ENCODE data around the gene TMEM30A. TPM values are rescaled to one million over a fixed set of nuclear protein-coding genes. Genes with fewer than 3 reads are reported as not detected.

Gene TMEM30A
- total RNA-seq, 1 experiment from 2014 or later = 130 TPM

DNA sequence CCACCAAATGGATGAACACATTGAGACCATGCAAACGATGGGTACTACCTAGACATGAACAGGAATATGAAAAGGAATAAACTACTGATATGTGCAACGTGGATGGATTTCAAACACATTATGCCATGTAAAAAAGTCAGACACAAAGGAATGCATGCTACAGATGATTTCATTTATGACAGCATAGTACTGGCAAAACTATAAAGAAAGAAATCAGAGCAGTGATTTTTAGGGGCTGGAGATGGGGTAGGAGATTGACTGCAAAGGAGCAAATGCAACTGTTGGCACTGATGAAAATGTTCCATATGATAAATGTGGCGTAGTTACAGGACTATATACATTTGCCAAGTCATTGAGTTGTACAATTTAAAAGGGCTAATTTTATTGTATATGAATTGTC lies 65.3 kb downstream of the TMEM30A start:
- Histone ChIP-seq H3K9me3 (ENCODE audit: control insufficient read depth, insufficient read depth, low read depth, low read length) (no peaks in the 10 kb centered on the region), H3K27ac (ENCODE audit: low read length) (no peak overlapping the region), H3K4me1 (ENCODE audit: control insufficient read depth, insufficient read depth, low read length) (no peaks in the 10 kb centered on the region), H3K27me3 (ENCODE audit: control insufficient read depth, insufficient read depth, low read length) (peaks cover 2% of the 10 kb centered on the region; the same call in 1 of the 2 replicates), H3K4me3 (ENCODE audit: low read depth in 2 of 2, low read length in 2 of 2) (no peak overlapping the region), H3K36me3 (ENCODE audit: control insufficient read depth, insufficient read depth, low read length) (no peaks in the 10 kb centered on the region)
- BruUV-seq (replicated peaks) = no TSS peak
- in situ Hi-C loops (cut with HindIII; ENCODE audit: low pct_unique_long_range_greater_than_20kb, low sequenced_read_pairs) = no loop called here
- TF ChIP-seq, protein P1, sequence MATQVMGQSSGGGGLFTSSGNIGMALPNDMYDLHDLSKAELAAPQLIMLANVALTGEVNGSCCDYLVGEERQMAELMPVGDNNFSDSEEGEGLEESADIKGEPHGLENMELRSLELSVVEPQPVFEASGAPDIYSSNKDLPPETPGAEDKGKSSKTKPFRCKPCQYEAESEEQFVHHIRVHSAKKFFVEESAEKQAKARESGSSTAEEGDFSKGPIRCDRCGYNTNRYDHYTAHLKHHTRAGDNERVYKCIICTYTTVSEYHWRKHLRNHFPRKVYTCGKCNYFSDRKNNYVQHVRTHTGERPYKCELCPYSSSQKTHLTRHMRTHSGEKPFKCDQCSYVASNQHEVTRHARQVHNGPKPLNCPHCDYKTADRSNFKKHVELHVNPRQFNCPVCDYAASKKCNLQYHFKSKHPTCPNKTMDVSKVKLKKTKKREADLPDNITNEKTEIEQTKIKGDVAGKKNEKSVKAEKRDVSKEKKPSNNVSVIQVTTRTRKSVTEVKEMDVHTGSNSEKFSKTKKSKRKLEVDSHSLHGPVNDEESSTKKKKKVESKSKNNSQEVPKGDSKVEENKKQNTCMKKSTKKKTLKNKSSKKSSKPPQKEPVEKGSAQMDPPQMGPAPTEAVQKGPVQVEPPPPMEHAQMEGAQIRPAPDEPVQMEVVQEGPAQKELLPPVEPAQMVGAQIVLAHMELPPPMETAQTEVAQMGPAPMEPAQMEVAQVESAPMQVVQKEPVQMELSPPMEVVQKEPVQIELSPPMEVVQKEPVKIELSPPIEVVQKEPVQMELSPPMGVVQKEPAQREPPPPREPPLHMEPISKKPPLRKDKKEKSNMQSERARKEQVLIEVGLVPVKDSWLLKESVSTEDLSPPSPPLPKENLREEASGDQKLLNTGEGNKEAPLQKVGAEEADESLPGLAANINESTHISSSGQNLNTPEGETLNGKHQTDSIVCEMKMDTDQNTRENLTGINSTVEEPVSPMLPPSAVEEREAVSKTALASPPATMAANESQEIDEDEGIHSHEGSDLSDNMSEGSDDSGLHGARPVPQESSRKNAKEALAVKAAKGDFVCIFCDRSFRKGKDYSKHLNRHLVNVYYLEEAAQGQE (IDR thresholded peaks at IDR 0.05; ENCODE audit: insufficient read depth in 1 of 2, low read depth in 2 of 2, low read length in 1 of 2) = no peak
- TF ChIP-seq POLR2AphosphoS5 (IDR thresholded peaks at IDR 0.05; ENCODE audit: low read depth, low read length) (no peak), SIN3A (IDR thresholded peaks at IDR 0.05; ENCODE audit: borderline replicate concordance, insufficient read depth, low read depth, low read length) (no peak), TCF7L2 (IDR thresholded peaks at IDR 0.05; ENCODE audit: low read depth, low read length) (no peak)
- TF ChIP-seq, protein P2, sequence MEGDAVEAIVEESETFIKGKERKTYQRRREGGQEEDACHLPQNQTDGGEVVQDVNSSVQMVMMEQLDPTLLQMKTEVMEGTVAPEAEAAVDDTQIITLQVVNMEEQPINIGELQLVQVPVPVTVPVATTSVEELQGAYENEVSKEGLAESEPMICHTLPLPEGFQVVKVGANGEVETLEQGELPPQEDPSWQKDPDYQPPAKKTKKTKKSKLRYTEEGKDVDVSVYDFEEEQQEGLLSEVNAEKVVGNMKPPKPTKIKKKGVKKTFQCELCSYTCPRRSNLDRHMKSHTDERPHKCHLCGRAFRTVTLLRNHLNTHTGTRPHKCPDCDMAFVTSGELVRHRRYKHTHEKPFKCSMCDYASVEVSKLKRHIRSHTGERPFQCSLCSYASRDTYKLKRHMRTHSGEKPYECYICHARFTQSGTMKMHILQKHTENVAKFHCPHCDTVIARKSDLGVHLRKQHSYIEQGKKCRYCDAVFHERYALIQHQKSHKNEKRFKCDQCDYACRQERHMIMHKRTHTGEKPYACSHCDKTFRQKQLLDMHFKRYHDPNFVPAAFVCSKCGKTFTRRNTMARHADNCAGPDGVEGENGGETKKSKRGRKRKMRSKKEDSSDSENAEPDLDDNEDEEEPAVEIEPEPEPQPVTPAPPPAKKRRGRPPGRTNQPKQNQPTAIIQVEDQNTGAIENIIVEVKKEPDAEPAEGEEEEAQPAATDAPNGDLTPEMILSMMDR (IDR thresholded peaks at IDR 0.05) = no peak
- ChIA-PET CTCF (no interaction called here), POLR2A (interaction anchor here (0.6 kb wide), 1 partner anchor 1390 kb away, joined by 3 read pairs; no protein-coding TSS in a partner anchor)
- no peak for ATAC-seq
- intact Hi-C loops (cut with micrococcal nuclease; ENCODE audit: unreplicated experiment) = loop anchor here (10.0 kb wide), 1 partner anchor 1544 kb away; no protein-coding TSS in a partner anchor
- DNase-seq (ENCODE audit: low read depth, low spot score) = no peak

DNA sequence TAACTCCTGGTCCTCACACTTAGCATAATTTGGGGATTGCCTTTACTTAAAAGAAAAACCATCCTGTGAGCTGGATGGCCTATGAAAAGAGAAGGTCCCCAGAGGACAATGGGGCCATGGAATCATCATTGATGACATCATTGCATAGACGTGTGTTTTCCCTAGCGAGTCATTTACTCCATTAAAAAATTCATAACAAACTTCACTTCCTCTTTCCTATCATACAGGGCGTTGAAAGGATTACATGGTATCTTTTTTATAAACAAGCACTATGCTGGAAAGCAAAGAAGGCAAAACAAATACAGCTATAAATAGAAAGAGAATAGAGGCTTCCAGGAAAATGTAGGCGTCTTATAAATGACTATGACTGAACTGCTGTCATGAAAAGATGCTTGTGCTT lies 67.4 kb downstream of the TMEM30A start:
- CTCF ChIA-PET = no interaction called here
- Histone ChIP-seq H3K27me3 (ENCODE audit: control insufficient read depth, insufficient read depth, low read length) (peaks cover 2% of the 10 kb centered on the region; the same call in 1 of the 2 replicates), H3K27ac (ENCODE audit: low read length) (no peak overlapping the region), H3K9me3 (ENCODE audit: control insufficient read depth, insufficient read depth, low read depth, low read length) (no peaks in the 10 kb centered on the region), H3K4me1 (ENCODE audit: control insufficient read depth, insufficient read depth, low read length) (0 out of 2 replicates have a peak, but pooled peaks cover 2% of the 10 kb centered on the region), H3K4me3 (ENCODE audit: low read depth in 2 of 2, low read length in 2 of 2) (no peak overlapping the region), H3K36me3 (ENCODE audit: control insufficient read depth, insufficient read depth, low read length) (no peaks in the 10 kb centered on the region)
- ATAC-seq = no peak
- intact Hi-C loops (cut with micrococcal nuclease; ENCODE audit: unreplicated experiment) (loop anchor here (10.0 kb wide), 1 partner anchor 1542 kb away; no protein-coding TSS in a partner anchor), in situ Hi-C loops (cut with HindIII; ENCODE audit: low pct_unique_long_range_greater_than_20kb, low sequenced_read_pairs) (no loop called here)
- POLR2A ChIA-PET = no interaction called here
- DNase-seq (ENCODE audit: low read depth, low spot score) = no peak
- TF ChIP-seq TCF7L2 (IDR thresholded peaks at IDR 0.05; ENCODE audit: low read depth, low read length) (no peak), POLR2AphosphoS5 (IDR thresholded peaks at IDR 0.05; ENCODE audit: low read depth, low read length) (no peak), SIN3A (IDR thresholded peaks at IDR 0.05; ENCODE audit: borderline replicate concordance, insufficient read depth, low read depth, low read length) (no peak)
- TF ChIP-seq, protein P1 (IDR thresholded peaks at IDR 0.05; ENCODE audit: insufficient read depth in 1 of 2, low read depth in 2 of 2, low read length in 1 of 2) = no peak
- TF ChIP-seq, protein P2 (IDR thresholded peaks at IDR 0.05) = no peak
- BruUV-seq (replicated peaks) = no TSS peak
